ENCODE measurements around the gene SORBS2.

The SORBS2 gene

DNA sequence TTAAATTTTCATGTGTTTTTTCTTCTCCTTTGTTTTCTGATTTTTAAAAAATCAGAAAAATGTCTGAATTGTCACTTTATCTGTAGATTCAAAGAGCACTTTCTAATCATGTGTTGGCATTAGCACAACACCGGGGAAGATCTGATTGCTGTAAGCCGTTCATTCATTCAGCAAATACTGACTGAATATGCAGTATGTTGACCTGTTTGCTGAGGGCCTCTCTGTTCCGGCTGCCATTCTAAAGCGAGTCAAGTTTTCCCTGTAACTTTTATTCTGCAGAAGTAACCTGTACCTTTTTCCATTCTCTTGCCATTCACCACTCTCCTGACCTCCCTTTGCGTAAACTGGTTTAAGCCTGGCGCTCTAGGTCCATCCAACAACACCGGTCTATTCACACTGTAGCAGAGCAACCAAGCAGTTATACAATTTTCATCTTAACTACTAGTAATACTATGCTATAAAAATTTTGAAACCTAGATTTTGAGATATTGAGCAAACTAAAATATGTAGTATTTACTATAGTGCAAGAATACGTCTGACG is 6.7 kb downstream of the SORBS2 start:
- DNase-seq (ENCODE audit: low spot score): no peak

GRCh38 chr4:185803022-185803421 is 9.0 kb downstream of the SORBS2 start:
- DNase-seq (ENCODE audit: low spot score): no peak

DNA sequence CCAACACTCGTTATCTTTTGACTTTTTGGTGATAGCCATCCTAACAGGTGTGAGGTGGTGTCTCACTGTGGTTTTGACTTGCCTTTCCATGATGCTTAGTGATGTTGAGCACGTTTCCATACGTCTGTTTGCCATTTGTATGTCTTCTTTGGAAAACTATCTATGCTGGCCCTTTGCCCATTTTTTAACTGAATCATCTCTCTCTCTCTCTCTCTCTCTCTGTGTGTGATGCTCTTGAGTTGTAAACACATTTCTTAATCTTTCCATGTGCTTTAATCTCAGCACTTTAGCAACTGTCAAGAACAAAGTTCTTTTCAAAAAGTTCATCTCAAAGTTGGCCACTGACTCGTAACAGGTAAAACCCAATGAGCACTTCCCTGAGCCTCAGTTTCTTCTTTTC is 10.5 kb downstream of the SORBS2 start:
- DNase-seq (ENCODE audit: low spot score): no peak

GRCh38 chr4:185800266-185800945 is 11.6 kb downstream of the SORBS2 start:
- no peak for DNase-seq (ENCODE audit: low spot score)

DNA sequence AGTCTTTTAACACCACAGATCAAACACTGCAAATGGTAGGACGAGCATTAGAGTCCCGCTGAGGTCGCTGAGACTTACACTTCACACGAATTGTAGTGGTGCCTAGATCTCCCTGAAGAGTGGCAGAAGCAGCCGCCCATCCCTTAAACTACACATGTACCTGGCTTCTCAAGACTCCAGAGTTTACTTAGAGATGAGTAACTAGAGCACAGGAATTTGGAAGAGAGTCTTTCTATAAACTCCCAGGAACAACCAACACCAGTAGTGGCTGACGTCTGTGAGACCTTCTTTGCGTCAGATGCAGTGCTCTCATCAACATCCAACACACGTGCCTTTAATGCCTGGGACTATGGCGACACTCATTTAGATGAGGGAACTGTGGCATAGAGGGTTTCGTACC is 12.6 kb downstream of the SORBS2 start:
- DNase-seq (ENCODE audit: low spot score): no peak

- DNase-seq (ENCODE audit: low spot score): no peak
Observed at GRCh38 chr4:185797596-185798338, 14.2 kb downstream of the SORBS2 start.

GRCh38 chr4:185797018-185797417 is 15.0 kb downstream of the SORBS2 start:
- no peak for DNase-seq (ENCODE audit: low spot score)

GRCh38 chr4:185796176-185796575 is 15.8 kb downstream of the SORBS2 start:
- DNase-seq (ENCODE audit: low spot score): no peak

GRCh38 chr4:185794637-185795036 is 17.4 kb downstream of the SORBS2 start:
- no peak for DNase-seq (ENCODE audit: low spot score)

- no peak for DNase-seq (ENCODE audit: low spot score)
Observed at GRCh38 chr4:185793716-185794115, 18.3 kb downstream of the SORBS2 start.

GRCh38 chr4:185793116-185793485 is 18.9 kb downstream of the SORBS2 start:
- no peak for DNase-seq (ENCODE audit: low spot score)

GRCh38 chr4:185792384-185793115 is 19.4 kb downstream of the SORBS2 start:
- no peak for DNase-seq (ENCODE audit: low spot score)

- no peak for DNase-seq (ENCODE audit: low spot score)
Observed at GRCh38 chr4:185787926-185788679, 23.9 kb downstream of the SORBS2 start.

DNA sequence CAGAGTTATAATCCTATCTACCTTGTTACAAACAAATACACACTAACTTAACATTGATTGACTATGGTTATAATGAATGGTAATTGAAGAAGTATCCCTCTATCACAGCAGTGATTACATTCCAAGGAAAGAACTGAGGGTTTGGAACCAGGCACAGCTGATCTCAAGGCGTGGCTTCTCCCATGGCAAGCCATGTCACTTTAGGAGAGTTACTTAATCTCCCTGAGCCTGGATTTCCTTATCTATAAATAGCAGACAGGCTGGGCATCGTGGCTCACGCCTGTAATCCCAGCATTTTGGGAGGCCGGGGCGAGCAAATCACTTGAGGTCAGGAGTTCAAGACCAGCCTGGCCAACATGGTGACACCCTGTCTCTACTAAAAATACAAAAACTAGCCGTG is 25.6 kb downstream of the SORBS2 start:
- no peak for DNase-seq (ENCODE audit: low spot score)

- no peak for DNase-seq (ENCODE audit: low spot score)
Observed at GRCh38 chr4:185783574-185783973, 28.4 kb downstream of the SORBS2 start.

- DNase-seq (ENCODE audit: low spot score): no peak
Observed at GRCh38 chr4:185782523-185782922, 29.5 kb downstream of the SORBS2 start.

DNA sequence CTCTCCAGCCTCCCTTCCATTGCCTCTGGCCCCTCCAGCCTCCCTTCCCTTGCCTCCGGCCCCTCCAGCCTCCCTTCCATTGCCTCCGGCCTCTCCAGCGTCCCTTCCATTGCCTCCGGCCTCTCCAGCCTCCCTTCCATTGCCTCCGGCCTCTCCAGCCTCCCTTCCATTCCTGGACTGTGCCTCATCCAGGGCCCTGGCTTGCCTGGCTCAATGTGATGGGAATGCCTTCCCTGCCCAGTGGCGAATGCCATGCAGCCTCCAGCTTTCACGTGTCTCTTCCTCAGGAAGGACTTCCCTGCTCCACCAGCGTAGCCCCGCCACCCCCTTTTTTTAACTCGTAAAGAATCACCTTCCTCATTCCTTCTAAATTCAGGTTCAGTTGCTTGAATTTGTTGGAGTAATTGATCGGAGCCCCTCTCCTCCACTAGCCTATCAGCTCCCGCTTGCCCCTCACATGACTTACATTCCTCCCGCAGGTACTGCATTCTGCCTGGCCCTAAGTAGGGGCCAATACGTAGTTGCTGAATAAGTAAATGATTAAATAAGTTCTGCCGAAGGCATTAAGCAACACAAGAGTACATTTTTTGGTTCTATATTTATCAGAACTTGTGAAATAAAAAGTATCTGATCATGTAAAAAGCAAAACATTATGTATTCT is 30.3 kb downstream of the SORBS2 start:
- no peak for DNase-seq (ENCODE audit: low spot score)

GRCh38 chr4:185780472-185780871 is 31.5 kb downstream of the SORBS2 start:
- no peak for DNase-seq (ENCODE audit: low spot score)

DNA sequence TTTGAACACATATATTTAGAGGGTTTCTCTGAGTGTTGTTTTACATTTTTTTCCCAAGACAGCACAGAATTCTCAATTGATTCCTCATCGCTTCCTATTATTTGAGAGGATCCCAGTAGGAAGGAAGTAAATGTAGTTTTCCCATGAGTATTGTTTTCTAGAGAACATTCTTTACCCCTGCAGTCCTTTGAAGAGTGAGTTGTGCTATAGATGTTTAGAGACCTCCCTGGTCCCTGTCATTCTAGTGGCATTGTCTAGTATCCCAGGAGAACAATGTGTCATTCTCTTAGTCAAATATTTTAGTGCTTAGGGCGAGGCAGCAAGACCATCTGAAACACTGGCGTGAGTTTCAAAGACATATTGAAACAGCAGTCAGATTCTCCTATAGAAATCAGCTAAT is 32.5 kb downstream of the SORBS2 start:
- no peak for DNase-seq (ENCODE audit: low spot score)

DNA sequence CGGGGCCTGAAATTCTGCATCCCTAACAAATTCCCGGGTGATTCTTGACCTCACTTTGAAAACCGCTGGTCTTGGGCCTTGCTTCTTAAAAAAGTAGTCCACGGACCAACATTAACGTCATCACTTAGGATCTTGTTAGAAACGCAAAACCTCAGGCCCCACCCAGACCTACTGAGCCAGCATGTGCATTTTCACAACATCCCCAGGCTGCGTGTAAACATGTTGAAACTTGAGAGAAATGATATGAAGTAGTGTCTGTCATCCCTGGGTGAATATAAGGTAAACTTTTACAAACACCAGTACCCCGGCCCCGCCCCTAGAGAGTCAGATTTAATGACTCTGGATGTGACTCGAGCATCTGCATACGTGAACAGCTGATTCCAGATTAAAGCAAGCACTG is 33.7 kb downstream of the SORBS2 start:
- DNase-seq (ENCODE audit: low spot score): no peak

DNA sequence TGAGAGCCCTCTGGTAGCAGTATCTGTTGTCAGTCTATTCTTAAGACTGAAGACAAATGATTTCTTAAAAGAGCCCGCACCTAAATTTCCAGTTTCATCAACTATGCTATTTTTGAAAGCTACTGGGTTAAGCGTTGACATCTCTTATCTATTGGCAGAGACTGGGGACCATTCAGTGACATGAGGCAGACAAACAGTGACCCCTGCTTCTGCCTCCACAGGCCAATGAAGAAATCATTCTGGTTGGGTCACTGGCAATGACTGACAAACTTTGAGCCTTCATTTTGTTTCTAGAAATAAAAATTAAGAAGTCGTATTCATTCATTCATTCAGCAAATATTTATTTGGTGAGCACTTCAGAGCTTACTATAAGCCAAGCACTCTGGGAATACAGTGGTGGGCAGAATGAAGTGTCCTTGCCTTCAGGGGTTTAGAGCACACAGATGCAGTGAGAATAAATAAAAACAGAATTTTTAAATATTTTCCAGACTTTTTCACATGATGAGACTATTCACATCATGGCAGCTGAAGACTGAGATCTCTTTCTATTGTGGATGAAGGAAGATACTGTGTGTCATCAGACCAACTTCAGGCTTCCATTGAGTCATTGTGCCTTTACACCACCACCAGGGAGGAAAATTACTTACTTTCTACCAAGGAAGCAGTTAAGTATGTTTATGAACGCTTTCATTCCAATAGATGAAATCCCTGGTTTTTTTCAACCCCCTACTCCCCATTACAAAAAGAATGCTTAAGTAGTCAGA is 36.0 kb downstream of the SORBS2 start:
- no peak for DNase-seq (ENCODE audit: low spot score)
